ENCODE measurements around the gene LILRB5. TPM values are rescaled to one million over a fixed set of nuclear protein-coding genes. Genes with fewer than 3 reads are reported as not detected.

Gene LILRB5
- total RNA-seq, 2 donors from 2014 or later, result 1.5 TPM; not detected in 1

- no peak for DNase-seq (ENCODE audit: low spot score)
- Histone ChIP-seq H3K9me3 (no peaks in the 10 kb centered on the region), H3K27me3 (replicated peaks; ENCODE audit: insufficient read depth) (peaks cover 11% of the 10 kb centered on the region), H3K27ac (no peak overlapping the region), H3K36me3 (no peaks in the 10 kb centered on the region), H3K4me3 (no peak overlapping the region), H3K4me1 (replicated peaks) (no peaks in the 10 kb centered on the region)
- WGBS, result 53% methylated on average over 26 of the region's 26 CpGs
- intact Hi-C loops (cut with DNase I), result no loop called here
- TF ChIP-seq POLR2AphosphoS5 (IDR thresholded peaks at IDR 0.05), result no peak
- TF ChIP-seq CTCF (IDR thresholded peaks at IDR 0.05), result no peak
- TF ChIP-seq POLR2A (IDR thresholded peaks at IDR 0.05), result no peak
These were observed 1.8 kb downstream of the LILRB5 start for GRCh38 chr19:54255105-54255775.

GRCh38 chr19:54254195-54254906 lies 2.7 kb downstream of the LILRB5 start:
- no peak overlapping the region for H3K4me3 ChIP-seq
- H3K9me3 ChIP-seq, result no peaks in the 10 kb centered on the region
- no peak for TF ChIP-seq POLR2AphosphoS5 (IDR thresholded peaks at IDR 0.05)
- no peak for TF ChIP-seq POLR2A (IDR thresholded peaks at IDR 0.05)
- TF ChIP-seq CTCF (IDR thresholded peaks at IDR 0.05), result no peak
- intact Hi-C loops (cut with DNase I), result no loop called here
- DNase-seq (ENCODE audit: low spot score), result no peak
- peaks cover 11% of the 10 kb centered on the region for H3K27me3 ChIP-seq (replicated peaks; ENCODE audit: insufficient read depth)
- H3K27ac ChIP-seq, result no peak overlapping the region
- no peaks in the 10 kb centered on the region for H3K4me1 ChIP-seq (replicated peaks)
- 48% methylated on average over 16 of the region's 17 CpGs for WGBS
- no peaks in the 10 kb centered on the region for H3K36me3 ChIP-seq

GRCh38 chr19:54253331-54254194 lies 3.5 kb downstream of the LILRB5 start:
- Histone ChIP-seq H3K4me3 (no peak overlapping the region), H3K9me3 (no peaks in the 10 kb centered on the region), H3K27me3 (replicated peaks; ENCODE audit: insufficient read depth) (peaks cover 11% of the 10 kb centered on the region), H3K27ac (no peak overlapping the region), H3K4me1 (replicated peaks) (no peaks in the 10 kb centered on the region), H3K36me3 (no peaks in the 10 kb centered on the region)
- WGBS, result 52% methylated on average over 23 of the region's 23 CpGs
- intact Hi-C loops (cut with DNase I), result no loop called here
- no peak for TF ChIP-seq POLR2A (IDR thresholded peaks at IDR 0.05)
- no peak for TF ChIP-seq POLR2AphosphoS5 (IDR thresholded peaks at IDR 0.05)
- no peak for TF ChIP-seq CTCF (IDR thresholded peaks at IDR 0.05)
- DNase-seq (ENCODE audit: low spot score), result no peak

GRCh38 chr19:54252845-54253244 lies 4.2 kb downstream of the LILRB5 start:
- WGBS, result 79% methylated on average over 11 of the region's 11 CpGs
- Histone ChIP-seq H3K4me3 (no peak overlapping the region), H3K27ac (no peak overlapping the region), H3K27me3 (replicated peaks; ENCODE audit: insufficient read depth) (peaks cover 11% of the 10 kb centered on the region), H3K4me1 (replicated peaks) (no peaks in the 10 kb centered on the region), H3K36me3 (no peaks in the 10 kb centered on the region), H3K9me3 (no peaks in the 10 kb centered on the region)
- intact Hi-C loops (cut with DNase I), result no loop called here
- no peak for DNase-seq (ENCODE audit: low spot score)
- TF ChIP-seq CTCF (IDR thresholded peaks at IDR 0.05) (no peak), POLR2A (IDR thresholded peaks at IDR 0.05) (no peak), POLR2AphosphoS5 (IDR thresholded peaks at IDR 0.05) (no peak)
